Effector CD4-positive, alpha-beta T cell (primary cell): ENCODE data around the gene KDM4C.

Source experiments
- DNase-seq: peaks from one replicate; pipeline ENCODE4 v3.0.0-alpha.2; 2020

The KDM4C gene

DNA sequence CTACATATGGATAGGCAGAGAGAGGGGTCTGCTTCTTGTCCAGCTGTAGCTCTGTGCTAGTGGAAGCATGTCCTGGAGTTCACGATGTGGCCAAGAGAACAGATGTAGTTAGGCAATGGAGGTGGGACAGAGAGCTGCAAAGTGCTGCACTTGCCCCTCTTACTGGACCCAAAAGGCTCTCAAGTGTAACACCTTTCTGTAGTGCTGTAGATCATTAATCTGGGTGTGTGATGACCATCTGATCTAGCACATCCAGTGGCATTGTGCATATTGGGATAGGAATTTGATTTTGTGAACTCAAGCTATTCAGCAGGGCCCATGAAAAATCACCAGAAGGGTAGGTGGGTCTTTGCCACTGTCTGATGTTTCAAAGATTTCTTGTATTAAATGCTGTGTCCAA is 151.4 kb downstream of the KDM4C start:
- no peak for DNase-seq

DNA sequence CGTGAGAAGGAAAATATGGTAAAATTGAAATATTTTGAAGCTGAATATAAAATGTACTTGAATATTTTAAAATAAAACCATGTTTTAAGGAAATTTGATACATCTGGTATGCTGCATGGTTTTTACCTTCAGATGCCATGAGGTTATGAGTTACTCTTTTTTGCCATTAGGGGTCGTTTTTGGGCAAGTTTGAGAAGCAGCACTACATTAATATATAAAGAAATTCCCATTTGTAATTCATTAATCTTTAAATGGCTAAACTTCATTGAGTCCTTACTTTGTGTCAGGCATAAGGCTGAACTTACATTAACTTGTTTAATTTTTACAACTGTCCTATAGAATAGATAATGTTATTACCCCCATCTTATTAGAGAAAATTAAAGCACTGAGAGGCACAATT is 152.3 kb downstream of the KDM4C start:
- DNase-seq: no peak

DNA sequence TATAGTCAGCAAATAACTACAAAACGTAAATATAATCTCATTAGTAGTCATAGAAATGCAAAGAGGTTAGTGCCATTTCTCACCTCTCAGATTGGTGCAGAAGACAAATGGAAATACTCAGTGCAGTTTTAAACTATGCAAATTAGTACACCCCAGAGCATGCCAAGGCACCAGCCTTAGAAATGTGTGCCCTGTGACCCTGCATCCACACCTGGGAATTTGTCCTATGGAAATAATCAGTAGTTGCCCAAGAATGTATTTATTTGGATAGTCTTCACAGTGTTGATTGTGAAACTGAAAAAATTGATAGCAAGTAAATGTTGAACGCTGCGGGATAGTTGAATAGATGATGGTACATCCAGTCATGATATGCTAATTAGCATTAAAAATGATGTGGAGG is 152.7 kb downstream of the KDM4C start:
- no peak for DNase-seq

DNA sequence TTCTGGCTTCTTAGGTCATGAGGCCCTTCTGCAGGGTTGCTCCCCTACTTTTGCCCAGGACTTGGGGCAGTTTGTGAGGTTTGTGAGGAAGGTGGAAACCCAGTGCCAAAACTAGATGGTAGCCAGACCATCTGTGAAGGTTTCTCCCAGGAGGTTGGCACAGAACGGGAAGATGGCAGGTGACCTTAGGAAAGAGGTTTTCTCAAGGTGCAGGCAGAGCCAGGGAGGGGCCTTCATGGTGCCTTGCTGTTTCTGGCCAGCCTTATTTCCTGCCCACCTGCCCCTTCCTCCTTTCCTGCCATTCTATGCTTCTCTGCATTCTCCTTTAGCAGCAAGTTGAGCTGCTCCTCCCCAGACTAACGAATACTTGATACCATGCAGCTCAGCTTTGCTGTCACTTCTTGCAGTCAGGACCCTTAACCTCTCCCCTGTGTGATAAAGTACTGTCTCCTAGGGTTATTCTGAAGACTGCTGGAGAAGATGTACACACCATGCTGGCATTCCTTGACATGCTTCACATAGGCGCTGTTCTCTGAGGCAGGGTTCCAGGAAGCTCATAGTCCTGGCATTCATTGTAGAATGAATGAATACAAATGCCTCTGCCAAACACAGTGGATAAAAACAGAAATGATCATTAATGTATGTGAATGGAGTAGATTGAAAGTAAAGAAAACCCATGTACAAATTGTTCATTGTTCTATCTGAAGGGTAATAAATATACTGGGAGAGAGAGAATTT is 154.3 kb downstream of the KDM4C start:
- DNase-seq: no peak

DNA sequence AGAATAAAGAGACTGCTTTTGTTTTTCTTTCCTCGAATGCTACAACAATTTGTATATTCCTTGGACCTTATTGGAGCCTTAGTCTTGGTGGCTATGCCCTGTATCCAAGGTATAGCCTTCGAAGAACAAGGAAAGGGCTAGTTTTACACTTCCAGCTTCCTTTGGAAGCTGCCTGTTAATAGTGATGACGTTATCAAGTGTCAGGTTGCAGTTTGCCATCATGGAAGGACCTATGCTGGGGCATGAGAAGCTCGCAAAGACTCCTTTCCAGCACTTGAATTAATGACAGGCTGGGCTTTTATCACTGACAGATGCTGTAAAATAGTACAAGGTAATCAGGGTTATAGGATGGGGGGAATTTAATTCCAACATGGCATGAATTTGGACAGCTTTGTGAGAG is 157.9 kb downstream of the KDM4C start:
- DNase-seq: no peak

DNA sequence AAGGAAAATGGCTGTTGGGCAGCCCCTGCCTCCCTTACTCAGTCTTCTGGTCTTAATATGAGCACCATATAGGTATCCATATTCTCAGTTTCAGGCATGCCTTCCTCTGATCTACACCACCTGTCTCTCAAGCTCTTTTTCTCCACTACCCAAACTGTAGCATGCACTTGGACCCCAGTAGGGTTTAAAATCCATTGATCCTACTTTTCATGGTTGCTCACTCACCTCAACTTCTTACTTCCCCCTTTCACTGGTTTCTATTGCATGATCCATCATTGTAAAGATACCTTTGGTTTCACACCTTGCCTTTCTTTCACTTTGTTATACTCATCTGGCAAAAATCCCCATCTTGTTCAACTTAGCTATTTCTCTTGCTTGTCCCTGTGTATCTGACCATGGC is 159.4 kb downstream of the KDM4C start:
- no peak for DNase-seq

DNA sequence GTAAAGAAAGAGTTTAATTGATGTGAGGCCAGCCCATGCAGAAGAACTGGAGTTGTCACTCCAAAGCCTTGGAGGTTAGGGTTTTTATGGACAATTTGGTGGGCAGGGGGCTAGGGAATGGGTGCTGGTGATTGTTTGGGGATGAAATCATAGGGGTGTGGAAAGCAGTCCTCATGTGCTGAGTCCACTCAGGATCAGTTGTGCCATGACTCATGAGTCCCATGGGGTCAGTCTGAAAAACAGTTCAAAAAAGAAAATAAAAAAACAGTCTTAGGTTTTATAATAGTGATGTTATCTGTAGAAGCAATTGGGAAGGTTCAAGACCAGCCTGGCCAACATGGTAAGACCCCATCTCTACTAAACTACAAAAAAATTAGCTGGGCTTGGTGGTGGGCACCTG is 162.3 kb downstream of the KDM4C start:
- no peak for DNase-seq

DNA sequence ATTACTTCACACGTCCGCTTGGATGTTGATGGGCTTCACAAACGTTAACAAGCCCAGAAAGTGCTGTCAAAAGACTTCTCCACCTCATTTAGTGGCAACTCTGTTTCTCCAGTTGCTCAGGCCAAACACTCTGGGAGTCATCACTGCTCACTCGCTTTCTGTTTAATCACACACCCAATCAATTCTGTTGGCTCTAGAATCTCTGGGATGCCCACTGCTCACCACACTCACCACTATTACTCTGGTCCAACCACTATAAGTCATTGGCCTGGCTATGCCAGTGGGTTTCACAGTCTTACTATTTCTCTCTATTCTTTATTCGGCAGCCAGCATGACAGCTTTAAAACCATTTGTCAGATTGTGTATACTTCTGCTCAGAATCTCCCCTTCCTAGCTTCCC is 163.5 kb downstream of the KDM4C start:
- no peak for DNase-seq

DNA sequence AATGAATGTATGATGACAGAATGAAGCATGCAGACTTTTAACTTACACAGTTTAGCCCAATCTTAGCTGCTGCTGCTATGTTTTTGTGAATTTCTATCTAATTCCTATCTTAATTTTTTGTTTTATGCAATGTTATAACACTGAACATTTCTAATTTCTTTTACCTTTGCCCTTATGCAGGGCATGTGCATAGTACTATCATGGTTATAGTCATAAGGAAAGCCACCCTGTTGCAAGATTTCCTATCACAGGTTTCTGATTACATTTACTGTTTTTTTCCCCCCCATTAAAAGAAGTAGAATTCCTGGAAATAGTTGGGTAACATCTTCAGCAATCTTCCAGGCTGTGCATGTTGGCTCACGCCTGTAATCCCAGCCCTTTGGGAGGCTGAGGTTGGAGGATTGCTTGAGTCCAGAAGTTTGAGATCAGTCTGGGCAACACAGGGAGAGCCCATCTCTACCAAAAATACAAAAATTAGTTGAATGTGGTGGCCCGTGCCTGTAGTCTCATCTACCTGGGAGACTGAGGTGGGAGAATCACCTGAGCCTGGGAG is 164.4 kb downstream of the KDM4C start:
- DNase-seq: no peak

DNA sequence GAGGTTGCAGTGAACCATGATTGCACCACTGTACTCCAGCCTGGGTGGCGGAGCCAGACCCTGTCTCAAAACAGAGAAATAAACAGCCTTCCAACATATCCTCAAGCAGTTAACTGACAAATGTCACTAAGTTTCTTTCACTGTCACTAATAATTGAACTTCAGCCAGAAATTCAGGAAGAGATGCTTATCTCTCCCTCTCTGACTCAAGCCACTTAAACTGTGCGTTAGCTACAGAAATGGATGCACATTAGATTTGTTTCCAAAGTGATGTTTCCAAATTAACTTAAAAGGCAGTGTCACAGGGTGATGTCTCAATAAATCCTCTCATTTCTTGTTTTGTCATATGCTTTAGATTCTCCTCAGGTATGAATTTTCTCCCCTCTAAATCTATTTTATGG is 164.9 kb downstream of the KDM4C start:
- no peak for DNase-seq

DNA sequence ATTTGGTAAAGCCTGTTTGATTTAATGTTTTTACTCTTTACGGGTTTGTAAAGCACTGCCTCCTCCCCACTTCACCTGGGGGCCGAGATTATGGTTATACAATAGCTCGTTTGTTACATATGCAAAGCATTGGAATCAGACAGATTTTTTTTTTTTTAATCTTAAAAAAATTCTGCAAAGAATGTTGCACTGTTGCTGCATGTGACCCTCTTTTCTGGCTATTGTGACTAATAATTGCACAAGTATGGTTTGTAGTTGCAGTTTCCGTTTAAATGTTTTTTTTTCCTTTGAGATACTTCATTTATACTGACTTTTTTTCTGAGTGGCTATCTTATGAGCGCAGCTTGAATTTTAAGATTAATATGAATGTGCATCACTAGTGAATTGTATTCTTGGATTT is 165.3 kb downstream of the KDM4C start:
- DNase-seq: no peak

DNA sequence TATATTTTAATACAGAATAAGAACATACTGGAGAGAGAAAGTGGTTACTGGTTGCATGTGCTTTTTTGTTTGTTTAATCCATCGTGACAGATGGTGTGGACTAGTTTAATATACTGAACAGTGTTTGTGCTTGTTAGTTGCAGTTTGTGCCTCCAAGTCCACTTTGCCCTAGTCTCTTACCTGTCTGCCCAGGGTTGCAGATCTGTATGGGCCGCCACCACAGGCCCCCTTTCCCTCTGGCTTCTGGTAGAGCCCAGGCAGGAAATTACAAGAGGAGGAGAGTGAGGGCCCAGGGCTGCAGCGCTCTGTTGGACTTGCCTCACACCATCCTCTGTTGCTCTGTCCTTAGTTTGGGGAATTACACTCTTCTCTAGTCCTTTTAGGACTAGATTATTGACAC is 166.4 kb downstream of the KDM4C start:
- DNase-seq: no peak

DNA sequence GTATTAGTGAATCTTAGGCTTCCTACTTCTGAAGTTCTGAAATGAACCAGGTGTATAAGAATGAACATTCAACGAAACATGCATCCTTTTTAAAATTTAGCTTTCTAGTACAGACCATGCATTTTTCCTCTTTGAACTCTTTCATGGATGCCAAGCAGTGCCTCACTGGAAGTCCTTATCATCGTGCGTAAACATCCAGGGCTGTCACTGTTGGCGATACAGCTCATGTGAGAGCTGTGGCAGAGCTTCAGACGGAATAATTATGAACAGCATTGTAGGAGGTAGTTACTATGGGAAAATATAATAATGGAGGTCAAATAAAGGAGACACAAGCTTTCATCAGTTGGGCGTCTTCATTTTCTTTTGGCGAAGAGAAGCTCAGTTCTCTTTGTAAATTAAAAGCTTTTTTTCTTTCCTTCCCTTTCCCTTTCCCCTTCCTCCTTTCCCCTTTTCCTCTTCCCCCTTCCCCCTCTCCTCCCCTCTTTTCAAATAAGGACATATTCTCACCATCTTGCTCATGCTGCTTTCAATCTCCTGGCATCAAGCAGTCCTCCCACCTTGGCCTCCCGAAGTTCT is 167.3 kb downstream of the KDM4C start:
- no peak for DNase-seq

DNA sequence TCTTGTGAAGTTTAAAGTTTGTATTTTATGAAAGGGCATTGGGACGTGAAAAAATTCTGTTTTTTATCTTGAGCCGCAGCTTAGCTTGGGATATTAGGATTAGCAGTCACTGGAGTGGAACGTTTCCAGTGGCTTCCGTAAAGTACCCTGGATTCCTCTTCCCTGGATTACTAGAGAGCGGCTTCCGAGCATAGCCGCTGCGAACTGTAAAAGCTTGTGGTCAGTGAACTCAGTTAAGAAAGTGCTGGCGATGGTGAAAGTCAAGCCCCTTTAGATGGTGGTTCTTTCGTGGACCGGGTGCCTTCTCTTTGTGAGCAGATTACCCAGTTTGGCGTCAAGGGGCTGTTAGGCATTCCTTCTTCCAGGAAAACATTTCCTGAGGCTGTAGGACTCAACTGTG is 168.1 kb downstream of the KDM4C start:
- DNase-seq: no peak

DNA sequence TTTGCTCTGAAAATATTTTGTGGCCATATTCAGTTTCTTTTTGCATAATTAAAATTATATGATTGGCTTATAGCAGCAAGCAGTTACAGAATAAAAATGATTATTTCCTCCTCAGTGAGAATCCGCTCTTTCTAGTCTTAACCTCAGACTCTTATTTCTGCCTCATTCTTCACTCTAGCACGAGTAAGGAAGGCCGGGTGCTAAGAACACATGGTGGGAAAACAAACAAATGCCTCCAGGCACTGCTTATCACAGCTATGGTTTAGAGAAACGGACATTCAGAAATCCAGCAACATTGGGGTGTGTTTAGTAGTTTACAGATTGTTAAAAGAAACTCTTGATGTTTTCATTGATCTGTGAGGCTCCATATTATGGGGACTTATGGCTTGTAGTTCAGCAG is 168.7 kb downstream of the KDM4C start:
- DNase-seq: no peak

DNA sequence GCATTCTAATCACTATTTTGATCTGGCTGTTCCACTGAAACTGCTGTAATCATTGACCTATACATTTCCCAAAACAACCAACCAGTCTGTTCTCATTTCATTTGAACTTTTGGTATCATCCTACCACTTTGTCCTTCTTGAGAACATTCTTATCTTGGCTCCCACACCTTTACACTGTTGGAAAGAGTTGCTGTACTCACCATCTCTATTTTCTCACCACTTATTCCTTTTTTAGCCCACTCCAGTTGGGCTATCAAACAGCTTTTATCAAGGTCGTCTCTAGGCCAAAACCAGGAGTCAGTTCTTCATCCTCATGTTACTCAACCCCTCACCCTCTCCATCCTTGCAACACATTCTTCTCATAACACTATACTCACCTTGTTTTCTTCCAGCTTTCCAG is 170.1 kb downstream of the KDM4C start:
- no peak for DNase-seq

DNA sequence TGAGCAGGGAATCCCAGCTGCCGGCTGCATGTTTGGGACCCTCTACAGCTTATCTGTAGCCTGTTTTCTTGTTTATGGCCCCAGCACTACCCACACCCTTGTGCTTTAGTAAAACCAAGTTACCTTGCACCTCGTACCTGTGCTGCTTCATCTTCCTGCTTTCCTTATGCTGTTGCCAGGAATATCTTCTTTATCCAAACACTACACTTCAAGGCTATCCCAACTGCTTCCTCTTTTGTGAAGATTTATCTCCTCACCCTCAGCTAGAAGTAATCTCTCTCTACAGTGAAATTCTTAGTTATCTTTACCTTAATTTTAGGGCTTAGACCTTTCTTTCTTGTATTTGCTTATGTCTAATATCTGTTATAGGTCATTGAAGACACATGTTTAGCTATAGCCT is 171.1 kb downstream of the KDM4C start:
- DNase-seq: no peak

DNA sequence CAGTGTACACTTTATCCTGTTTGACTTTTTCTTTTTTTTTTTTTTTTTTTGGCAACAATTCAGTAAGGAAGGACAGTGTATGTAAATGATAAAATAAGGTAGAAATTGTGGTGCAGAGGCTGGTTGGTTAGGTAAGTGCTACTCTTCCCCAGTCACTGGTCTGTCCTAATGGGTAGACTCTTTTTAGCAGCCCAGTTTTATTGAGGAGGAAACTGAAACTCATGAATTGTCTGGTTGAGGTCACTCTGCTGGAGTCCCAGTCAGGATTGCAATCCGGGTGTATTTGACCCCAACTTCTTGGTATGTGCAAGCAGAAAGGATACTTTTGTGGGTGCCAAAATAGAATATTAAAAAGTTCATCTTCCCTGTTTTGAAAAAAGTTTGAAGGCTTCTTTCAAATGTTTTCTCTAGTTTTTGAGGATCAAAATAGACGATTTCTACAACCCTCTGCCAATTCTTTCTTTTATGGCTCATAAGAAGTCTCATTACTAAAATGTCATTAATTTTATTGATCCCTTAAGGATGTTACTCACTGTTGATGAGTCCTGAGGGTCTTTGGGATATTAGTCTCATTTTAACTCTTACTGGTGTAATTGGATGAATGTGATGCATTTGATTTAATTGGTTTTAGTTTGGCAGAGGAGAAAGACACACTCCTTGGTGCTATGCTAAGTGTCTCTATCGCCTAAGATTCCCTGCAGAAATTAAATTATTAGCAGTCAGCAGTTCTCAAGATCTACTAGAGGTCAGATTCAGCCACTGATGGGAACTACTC is 171.9 kb downstream of the KDM4C start:
- no peak for DNase-seq

DNA sequence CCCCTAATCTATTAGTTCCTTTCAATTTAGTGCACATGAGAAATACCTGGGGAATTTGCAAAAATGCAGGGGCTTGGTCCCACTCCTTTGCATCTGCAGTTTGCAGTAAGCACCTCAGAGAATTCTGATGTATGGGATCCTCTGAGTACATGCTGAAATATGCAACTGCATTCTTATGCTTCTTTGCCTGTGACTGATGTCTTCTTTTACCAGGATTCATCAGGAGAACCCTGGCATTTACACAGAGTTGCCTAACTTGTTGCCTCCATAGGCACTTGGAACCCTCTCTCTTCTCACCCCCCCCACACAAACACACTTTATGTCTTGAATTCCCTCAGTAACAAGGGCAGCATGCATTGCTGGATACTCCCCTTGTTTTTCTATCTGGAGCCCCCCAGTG is 173.1 kb downstream of the KDM4C start:
- DNase-seq: no peak

DNA sequence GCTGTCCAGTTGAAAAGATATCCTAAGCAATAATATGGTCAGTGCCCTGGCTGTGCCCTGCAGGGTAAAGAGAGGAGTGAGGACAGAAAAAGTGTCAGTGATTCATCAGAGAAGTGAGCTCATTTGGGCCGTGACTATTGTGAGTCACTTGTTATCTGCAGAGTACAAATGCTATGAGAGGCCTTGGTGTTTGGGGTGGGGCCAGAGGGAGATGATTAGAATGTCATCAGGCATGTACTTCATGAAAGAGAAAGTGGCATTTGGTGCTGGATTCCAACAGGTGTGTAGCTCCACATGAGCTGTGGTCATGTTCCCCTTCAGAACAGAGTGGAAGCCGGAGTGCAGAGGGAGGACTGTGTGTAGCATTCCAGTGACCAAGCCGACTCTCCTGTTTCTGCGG is 174.1 kb downstream of the KDM4C start:
- no peak for DNase-seq

DNA sequence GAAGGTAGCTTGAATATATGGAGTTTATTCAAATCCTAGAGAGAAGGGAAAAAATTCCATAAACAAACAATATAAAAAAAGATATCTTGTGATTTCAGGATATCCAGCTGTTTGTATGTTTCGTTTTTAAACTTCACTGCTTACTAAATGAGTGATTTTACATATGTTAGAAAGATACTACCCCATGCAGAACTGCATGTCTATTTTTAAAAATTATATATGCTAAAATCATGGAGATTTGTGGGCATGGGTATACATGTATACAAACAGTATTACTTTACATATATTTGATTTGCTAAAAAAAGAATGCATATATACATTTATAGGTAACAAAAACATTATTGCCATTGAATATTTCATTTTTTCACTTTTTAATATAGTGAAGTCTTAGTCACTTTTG is 178.3 kb downstream of the KDM4C start:
- DNase-seq: no peak

DNA sequence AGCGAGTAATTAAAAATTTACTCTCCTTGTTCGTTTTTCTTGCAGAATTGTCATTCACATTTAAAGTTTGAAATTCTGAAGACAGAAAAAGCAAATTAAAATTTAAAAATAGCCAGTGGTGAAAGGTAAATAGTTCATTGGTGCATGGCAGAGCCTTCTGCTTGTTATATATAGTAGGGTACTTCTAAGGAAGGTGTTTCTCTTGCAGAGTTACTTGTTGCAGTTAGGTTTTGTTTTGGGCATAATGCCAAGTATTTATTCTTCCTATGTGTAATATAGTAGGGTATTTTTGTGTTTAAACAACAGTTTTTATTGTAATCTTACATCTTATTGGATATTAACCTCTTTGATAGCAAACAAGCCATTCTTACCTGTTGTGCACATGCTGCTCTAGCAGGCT is 179.4 kb downstream of the KDM4C start:
- DNase-seq: no peak

DNA sequence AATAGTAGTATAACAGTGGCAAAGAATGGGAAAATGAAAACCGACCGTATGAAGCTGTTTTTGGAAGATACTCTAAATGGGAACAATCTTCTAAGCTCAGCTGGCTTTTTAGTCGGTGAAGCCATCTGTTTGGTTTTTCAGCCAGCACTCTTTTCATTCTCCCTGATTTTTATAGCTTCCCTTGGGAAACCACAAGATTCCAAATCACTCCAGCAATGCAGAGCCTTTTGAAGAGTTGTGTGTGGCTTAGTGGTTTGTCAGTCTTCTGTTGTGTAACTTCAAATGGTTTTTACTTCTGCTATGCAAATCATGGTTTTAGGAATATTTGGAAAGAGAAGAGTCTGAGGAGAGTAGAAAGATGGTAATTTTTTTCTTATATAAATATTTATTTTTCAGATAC is 180.7 kb downstream of the KDM4C start:
- DNase-seq: no peak

DNA sequence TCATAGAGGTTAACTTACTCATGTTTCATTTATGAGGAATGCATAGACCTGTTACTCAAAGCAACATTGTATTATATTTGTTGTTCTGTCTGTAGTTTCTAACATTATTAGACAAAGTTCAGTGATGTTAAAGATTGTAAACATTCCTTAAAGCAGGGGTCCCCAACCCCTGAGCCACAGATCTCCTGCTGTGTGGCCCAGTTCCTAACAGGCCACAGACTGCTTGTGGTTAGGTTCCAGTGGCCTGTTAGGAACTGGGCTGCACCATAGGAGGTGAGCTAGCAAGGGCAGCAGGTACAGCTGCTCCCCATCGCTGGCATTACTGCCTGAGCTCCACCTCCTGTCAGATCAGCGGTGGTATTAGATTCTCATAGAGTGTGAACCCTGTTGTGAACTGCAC is 181.1 kb downstream of the KDM4C start:
- DNase-seq: no peak
